ENCODE measurements around the gene VENTX. TPM values are rescaled to one million over a fixed set of nuclear protein-coding genes. Genes with fewer than 3 reads are reported as not detected.

The VENTX gene
- total and polyA plus RNA-seq, 9 donors: 0.04 to 0.24 (median 0.17) TPM

GRCh38 chr10:133196221-133196915 lies 41.3 kb upstream of the VENTX start:
- no peak overlapping the region for H3K4me3 ChIP-seq (ENCODE audit: low read length)
- WGBS (ENCODE audit: insufficient coverage): 36% methylated on average over 20 of the region's 24 CpGs
- no peak overlapping the region for H3K27ac ChIP-seq (ENCODE audit: low read length)
- H3K4me1 ChIP-seq (ENCODE audit: control insufficient read depth, insufficient read depth, low read length): peaks cover 5% of the 10 kb centered on the region
- no peaks in the 10 kb centered on the region for H3K36me3 ChIP-seq (ENCODE audit: control insufficient read depth, insufficient read depth, low read length)
- H3K9me3 ChIP-seq (replicated peaks; ENCODE audit: control insufficient read depth, low read depth, low read length): no peaks in the 10 kb centered on the region
- DNase-seq: peak; percentile 79
- H3K27me3 ChIP-seq (ENCODE audit: control insufficient read depth, insufficient read depth, low read length): peaks cover 4% of the 10 kb centered on the region

DNA sequence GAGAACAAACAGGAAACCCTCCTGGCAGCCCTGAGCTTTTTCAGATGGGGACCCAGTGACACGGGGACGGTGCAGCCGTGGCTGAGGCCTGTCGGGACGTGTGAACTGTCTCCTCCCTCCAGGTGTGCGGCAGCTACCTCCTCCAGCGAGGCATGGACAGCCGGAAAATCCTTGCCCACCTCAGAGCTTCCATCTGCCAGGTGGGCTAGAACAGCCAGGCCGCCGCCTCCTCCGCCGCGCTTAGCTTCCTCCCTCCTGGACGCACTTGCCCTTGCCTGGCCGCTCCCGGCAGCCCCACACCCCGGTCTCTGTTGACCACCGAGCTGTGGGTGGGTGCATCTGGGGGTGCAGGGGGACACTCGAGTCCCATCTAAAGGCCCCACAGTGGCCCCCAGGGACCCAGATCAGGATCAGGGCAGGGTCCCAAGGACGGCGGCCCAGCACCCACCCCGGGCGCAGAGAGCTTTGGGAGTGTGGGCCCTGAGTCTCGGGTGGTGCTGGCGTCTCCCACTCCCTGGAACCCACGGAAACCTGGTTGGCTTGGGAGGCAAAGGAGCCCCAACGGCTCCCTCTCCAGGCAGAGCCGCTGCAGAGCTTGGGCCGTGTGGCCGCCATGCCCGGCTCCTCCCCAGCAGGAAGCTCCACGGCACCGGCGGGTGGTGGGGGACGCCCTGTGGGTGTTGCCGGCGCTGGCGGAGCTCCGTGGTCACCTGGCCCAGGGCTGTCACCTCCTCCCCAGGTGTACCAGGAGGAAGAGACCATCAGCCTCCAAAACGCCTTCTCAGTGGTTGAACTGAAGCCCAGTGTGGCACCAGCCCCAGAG lies 40.5 kb upstream of the VENTX start:
- Histone ChIP-seq H3K36me3 (ENCODE audit: control insufficient read depth, insufficient read depth, low read length) (no peaks in the 10 kb centered on the region), H3K9me3 (replicated peaks; ENCODE audit: control insufficient read depth, low read depth, low read length) (no peaks in the 10 kb centered on the region), H3K4me1 (ENCODE audit: control insufficient read depth, insufficient read depth, low read length) (peaks cover 5% of the 10 kb centered on the region), H3K27ac (ENCODE audit: low read length) (no peak overlapping the region), H3K27me3 (ENCODE audit: control insufficient read depth, insufficient read depth, low read length) (peaks cover 4% of the 10 kb centered on the region), H3K4me3 (ENCODE audit: low read length) (no peak overlapping the region)
- DNase-seq: no peak
- WGBS (ENCODE audit: insufficient coverage): 80% methylated on average over 33 of the region's 40 CpGs

- Histone ChIP-seq H3K36me3 (ENCODE audit: control insufficient read depth, insufficient read depth, low read length) (no peaks in the 10 kb centered on the region), H3K4me3 (ENCODE audit: low read length) (no peak overlapping the region), H3K27me3 (ENCODE audit: control insufficient read depth, insufficient read depth, low read length) (peaks cover 4% of the 10 kb centered on the region), H3K4me1 (ENCODE audit: control insufficient read depth, insufficient read depth, low read length) (peaks cover 5% of the 10 kb centered on the region), H3K9me3 (replicated peaks; ENCODE audit: control insufficient read depth, low read depth, low read length) (no peaks in the 10 kb centered on the region), H3K27ac (ENCODE audit: low read length) (no peak overlapping the region)
- 87% methylated on average over 8 of the region's 9 CpGs for WGBS (ENCODE audit: insufficient coverage)
- DNase-seq: no peak
Measured at GRCh38 chr10:133197786-133198185, 39.9 kb upstream of the VENTX start.

GRCh38 chr10:133198206-133198605 lies 39.4 kb upstream of the VENTX start:
- DNase-seq: no peak
- H3K36me3 ChIP-seq (ENCODE audit: control insufficient read depth, insufficient read depth, low read length): no peaks in the 10 kb centered on the region
- no peak overlapping the region for H3K4me3 ChIP-seq (ENCODE audit: low read length)
- no peak overlapping the region for H3K27ac ChIP-seq (ENCODE audit: low read length)
- 90% methylated on average over 20 of the region's 26 CpGs for WGBS (ENCODE audit: insufficient coverage)
- H3K9me3 ChIP-seq (replicated peaks; ENCODE audit: control insufficient read depth, low read depth, low read length): no peaks in the 10 kb centered on the region
- peaks cover 4% of the 10 kb centered on the region for H3K27me3 ChIP-seq (ENCODE audit: control insufficient read depth, insufficient read depth, low read length)
- peaks cover 5% of the 10 kb centered on the region for H3K4me1 ChIP-seq (ENCODE audit: control insufficient read depth, insufficient read depth, low read length)

- no peaks in the 10 kb centered on the region for H3K9me3 ChIP-seq (replicated peaks; ENCODE audit: control insufficient read depth, low read depth, low read length)
- no peaks in the 10 kb centered on the region for H3K36me3 ChIP-seq (ENCODE audit: control insufficient read depth, insufficient read depth, low read length)
- no peak overlapping the region for H3K27ac ChIP-seq (ENCODE audit: low read length)
- no peak overlapping the region for H3K4me3 ChIP-seq (ENCODE audit: low read length)
- peaks cover 4% of the 10 kb centered on the region for H3K27me3 ChIP-seq (ENCODE audit: control insufficient read depth, insufficient read depth, low read length)
- DNase-seq: no peak
- H3K4me1 ChIP-seq (ENCODE audit: control insufficient read depth, insufficient read depth, low read length): peaks cover 5% of the 10 kb centered on the region
- WGBS (ENCODE audit: insufficient coverage): 86% methylated on average over 43 of the region's 54 CpGs
Measured at GRCh38 chr10:133198621-133199487, 38.8 kb upstream of the VENTX start.

DNA sequence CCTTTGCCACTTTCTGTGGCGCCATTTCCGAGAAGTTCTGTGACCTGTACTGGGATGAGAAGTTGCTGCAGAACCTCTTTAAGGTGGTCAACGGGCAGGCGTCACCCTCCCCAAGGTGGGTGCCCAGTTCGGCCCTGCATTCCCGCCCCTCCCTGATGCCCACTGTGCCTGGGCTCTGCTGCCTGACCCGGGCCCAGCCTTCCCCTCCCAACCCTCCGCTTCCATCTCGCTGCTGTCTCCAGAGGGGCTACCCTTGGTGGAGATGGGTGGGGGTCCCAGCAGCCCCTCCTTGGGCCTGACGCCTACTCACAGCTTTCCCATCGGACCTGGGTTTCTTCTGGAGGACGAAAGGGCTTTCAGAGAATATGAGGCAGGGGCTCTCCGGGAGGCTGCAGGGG lies 38.2 kb upstream of the VENTX start:
- DNase-seq: no peak
- no peak overlapping the region for H3K27ac ChIP-seq (ENCODE audit: low read length)
- H3K9me3 ChIP-seq (replicated peaks; ENCODE audit: control insufficient read depth, low read depth, low read length): no peaks in the 10 kb centered on the region
- H3K27me3 ChIP-seq (ENCODE audit: control insufficient read depth, insufficient read depth, low read length): peaks cover 3% of the 10 kb centered on the region
- no peaks in the 10 kb centered on the region for H3K36me3 ChIP-seq (ENCODE audit: control insufficient read depth, insufficient read depth, low read length)
- WGBS (ENCODE audit: insufficient coverage): 90% methylated on average over 8 of the region's 13 CpGs
- no peak overlapping the region for H3K4me3 ChIP-seq (ENCODE audit: low read length)
- H3K4me1 ChIP-seq (ENCODE audit: control insufficient read depth, insufficient read depth, low read length): peaks cover 5% of the 10 kb centered on the region

DNA sequence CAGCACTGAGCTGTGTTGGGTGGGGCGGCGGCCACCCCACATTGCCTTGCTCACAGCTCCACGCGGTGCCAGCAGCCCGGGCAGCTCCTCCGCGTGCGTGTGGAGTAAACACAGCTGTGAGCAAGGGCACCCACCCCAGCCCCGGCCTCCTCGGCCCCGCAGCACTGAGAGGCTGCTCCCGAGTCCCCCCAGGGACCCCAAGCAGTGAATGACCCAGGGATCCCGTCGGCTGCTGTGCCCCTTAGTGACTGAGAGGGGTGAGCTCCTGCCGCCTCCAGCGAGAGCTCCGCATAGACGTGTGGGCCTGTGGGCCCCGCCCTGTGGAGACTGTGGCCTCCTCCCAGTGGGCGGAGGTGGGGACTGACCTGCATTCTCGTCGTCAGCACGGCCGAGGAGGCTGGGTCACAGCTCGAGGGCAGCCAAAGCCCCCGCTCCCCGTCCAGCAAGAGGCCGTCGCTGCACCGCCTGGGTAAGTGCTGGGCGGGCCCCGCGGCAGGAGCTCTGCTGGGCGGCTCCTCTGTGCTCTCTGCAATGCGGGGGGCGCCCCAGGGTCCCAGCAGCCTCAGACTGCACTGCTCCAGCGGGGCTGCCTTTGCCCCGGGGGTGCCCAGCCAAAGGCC lies 37.6 kb upstream of the VENTX start:
- Histone ChIP-seq H3K27me3 (ENCODE audit: control insufficient read depth, insufficient read depth, low read length) (no peaks in the 10 kb centered on the region), H3K4me3 (ENCODE audit: low read length) (no peak overlapping the region), H3K36me3 (ENCODE audit: control insufficient read depth, insufficient read depth, low read length) (no peaks in the 10 kb centered on the region), H3K4me1 (ENCODE audit: control insufficient read depth, insufficient read depth, low read length) (peaks cover 5% of the 10 kb centered on the region), H3K9me3 (replicated peaks; ENCODE audit: control insufficient read depth, low read depth, low read length) (no peaks in the 10 kb centered on the region), H3K27ac (ENCODE audit: low read length) (no peak overlapping the region)
- DNase-seq: no peak
- WGBS (ENCODE audit: insufficient coverage): 56% methylated on average over 36 of the region's 38 CpGs

DNA sequence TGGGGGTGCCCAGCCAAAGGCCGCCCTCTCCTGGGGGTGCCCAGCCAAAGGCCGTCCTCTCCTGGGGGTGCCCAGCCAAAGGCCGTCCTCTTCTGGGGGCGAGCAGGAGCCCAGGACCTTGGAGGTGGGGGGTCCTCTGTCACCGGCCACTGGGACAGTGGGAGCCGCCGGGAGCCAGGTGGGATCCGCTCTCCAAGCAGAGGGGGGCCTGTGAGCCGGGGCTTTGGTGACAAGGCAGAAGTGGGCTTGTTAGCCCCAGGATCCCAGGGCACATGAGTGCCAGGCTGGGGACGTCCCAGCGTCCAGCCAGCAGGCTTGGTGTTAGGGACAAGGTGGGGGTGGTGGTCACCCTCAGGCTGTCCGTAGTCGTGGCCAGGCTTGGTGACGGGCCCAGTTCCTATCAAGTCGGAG lies 37.0 kb upstream of the VENTX start:
- Histone ChIP-seq H3K4me3 (ENCODE audit: low read length) (no peak overlapping the region), H3K27me3 (ENCODE audit: control insufficient read depth, insufficient read depth, low read length) (no peaks in the 10 kb centered on the region), H3K4me1 (ENCODE audit: control insufficient read depth, insufficient read depth, low read length) (peaks cover 5% of the 10 kb centered on the region), H3K9me3 (replicated peaks; ENCODE audit: control insufficient read depth, low read depth, low read length) (no peaks in the 10 kb centered on the region), H3K36me3 (ENCODE audit: control insufficient read depth, insufficient read depth, low read length) (no peaks in the 10 kb centered on the region), H3K27ac (ENCODE audit: low read length) (no peak overlapping the region)
- 87% methylated on average over 15 of the region's 15 CpGs for WGBS (ENCODE audit: insufficient coverage)
- no peak for DNase-seq

DNA sequence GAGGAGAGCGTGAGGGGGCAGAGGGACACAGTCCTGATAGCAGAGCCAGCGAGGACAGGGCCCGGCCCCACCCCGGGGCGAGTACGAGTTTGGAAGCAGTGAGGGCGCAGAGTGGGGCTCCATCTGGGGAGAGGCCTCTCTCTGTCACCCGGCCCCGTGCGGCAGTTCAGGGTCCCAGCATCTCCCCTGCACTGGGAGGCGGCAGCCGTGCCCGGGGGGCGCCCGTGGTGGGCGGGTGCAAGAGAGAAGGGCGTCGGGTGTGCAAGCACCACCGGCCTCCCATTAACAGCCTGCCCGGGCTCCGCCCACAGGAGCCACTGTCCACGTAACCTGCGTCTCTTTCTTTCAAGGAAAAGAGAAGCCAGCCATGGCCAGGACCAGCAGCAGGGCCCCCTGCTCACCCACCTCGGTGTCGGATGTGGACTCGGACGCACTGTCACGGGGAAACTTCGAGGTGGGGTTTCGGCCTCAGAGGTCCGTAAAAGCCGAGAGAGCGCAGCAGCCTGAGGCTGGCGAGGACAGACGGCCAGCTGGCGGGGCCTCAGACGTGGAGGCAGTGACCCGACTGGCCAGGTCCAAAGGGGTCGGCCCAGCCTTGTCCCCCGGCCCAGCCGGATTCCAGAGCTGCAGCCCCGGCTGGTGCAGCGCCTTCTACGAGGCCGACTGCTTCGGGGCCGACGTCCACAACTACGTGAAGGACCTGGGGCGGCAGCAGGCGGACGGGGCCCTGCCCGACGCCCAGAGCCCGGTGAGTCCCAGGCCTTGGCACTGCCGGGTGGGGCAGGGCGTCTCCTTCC lies 36.3 kb upstream of the VENTX start:
- no peaks in the 10 kb centered on the region for H3K36me3 ChIP-seq (ENCODE audit: control insufficient read depth, insufficient read depth, low read length)
- DNase-seq: no peak
- H3K4me1 ChIP-seq (ENCODE audit: control insufficient read depth, insufficient read depth, low read length): peaks cover 3% of the 10 kb centered on the region
- H3K4me3 ChIP-seq (ENCODE audit: low read length): no peak overlapping the region
- no peaks in the 10 kb centered on the region for H3K9me3 ChIP-seq (replicated peaks; ENCODE audit: control insufficient read depth, low read depth, low read length)
- 82% methylated on average over 56 of the region's 57 CpGs for WGBS (ENCODE audit: insufficient coverage)
- no peaks in the 10 kb centered on the region for H3K27me3 ChIP-seq (ENCODE audit: control insufficient read depth, insufficient read depth, low read length)
- no peak overlapping the region for H3K27ac ChIP-seq (ENCODE audit: low read length)

Measured in muscle of leg (tissue), 11 donors.